Measurements from ENCODE around the gene TNRC18.
"Not testable (repeated sequence)": the region's sequence is repeated elsewhere in the genome, so short reads cannot be mapped to it uniquely, and the experiment has no call there.

Gene TNRC18

DNA sequence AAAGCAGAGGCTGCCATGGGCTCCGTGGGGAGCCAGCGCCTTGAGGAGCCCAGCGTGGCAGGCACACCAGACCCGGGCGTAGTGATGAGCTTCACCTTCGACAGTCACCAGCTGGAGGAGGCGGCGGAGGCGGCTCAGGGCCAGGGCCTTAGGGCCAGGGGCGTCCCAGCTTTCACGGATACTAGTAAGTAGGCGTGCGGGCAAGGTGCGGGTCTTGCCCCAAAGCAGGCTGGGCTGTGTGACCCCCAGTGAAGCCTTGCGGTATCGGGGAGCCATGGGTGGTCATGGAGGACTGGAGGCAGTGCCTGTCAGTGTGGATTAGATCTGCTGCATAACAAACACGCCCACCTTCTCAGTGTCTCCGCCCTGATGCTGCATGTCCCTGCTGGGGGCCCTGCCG is 135.8 kb downstream of the TNRC18 start:
- DNase-seq: no peak

DNA sequence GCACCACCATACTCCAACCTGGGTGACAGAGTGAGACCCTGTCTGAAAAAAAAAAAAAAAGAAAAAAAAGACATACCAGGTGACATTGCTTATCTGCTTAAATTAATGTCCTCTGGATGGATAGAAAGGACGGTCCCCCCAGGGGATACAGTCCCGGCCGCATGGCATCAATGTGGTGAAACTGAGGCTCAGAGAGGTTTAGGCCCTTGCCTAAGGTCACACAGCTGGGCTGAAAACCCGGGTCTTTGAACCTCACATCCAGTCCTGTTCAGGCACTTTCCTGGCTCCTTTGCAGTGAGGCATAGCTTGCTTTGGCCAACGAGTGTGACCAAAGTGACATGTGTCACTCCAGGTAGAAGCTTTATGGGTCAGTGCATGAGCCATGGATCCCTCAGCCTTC is 136.3 kb downstream of the TNRC18 start:
- not testable (repeated sequence) for DNase-seq

DNA sequence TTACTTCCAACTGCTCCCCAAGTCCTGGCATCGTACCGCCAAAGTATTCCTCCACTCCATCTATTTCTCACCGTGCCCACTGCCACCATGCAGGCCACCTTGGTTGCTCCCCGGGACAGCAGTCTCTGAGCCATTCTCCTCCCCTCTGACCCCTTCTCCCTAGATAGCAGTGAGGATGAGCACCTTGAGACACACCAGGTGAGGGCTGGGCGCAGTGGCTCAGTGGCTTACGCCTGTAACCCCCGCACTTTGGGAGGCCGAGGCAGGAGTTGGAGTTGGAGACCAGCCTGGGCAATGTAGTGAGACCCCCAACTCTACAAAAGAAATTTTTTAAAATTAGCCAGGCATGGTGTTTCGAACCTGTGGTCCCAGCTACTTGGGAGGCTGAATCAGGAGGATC is 136.7 kb downstream of the TNRC18 start:
- no peak for DNase-seq

DNA sequence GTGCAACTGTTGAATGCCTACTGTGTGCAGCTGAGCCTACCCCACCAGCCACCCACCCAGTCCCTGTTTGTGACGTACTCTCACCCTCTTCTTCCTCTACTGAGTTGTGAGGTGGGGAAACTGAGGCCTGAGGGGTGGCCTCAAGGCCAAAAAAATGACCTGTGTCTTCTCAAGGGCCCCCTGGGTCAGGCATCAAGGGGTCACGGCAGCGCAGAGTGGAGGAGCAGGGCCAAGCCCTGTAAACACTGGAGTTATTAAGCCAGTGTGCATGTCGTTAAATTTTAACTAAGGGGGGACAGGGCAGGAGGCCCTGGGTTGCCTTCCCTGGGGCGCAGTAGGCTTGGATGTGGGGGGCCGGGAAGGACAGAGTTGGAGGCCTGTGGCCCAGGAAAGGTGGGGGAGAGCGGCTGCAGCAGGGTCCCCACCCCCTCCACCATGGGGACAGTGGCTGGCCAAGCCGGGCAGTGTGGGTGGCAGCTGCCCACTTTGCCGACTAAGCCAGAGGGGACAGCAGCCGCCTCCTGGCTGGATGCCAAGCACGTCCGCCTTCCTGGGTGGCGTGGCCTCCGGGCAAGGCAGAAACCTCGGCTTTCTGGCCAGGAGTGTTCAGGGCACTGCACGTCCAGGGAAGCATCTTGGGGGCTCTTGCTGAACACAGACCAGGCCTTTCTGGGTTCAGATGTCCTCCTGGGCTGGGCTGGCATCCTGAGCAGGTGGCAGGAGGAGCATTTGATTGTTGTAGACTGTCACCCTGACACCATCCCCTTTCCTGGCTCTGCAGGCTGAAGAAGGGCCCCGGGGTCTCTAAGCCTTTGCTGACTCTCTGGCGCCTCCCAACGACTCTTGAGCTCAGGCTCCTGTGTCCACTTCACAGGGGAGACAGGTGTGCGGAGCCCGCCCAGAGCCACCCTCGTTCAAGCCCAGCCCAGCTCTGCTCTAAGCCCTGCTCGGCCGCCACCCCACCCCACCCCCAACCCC is 139.0 kb downstream of the TNRC18 start:
- DNase-seq: no peak

DNA sequence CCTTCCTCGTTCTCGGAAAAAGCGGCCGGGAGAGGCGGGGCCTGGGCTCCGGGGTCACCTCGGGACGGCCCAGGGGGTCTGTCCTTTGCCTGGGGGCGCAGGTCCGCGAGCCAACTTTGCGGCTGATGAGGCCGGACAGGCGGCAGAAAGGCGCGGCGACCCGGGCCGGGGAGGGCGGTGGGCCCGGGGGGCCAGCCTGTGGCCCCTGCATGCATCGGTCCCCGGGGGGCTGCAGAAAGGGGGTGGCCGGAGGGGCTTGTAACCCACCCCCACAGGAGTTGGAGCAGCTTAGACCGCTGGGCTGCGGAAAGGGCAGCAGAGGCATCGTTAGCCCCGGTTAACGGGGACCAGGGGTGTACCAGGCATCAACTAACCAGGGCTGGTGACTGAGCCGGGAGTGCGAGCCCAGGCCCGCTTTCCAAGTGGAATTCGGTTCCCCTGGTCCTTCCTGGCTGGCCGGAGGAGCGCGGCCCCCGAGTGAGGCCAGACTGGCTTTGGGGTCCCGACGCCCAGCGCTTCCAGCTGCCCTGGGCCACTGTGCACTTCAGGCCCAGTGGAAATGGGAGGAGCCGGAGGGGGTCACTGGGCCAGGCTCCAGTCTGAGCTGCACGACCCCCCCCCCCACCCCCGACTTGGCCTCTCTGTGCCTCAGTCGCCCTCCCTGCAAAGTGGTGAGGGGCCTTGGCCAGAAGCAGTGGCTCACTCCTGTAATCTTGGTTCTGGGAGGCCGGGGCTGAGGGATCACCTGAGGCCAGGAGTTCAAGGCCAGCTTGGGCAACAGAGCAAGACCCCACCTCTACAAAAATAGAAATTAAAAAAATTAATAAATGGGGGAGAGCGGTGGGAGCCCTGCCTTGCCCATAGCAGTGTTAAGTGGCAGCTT is 140.0 kb downstream of the TNRC18 start:
- no peak for DNase-seq

DNA sequence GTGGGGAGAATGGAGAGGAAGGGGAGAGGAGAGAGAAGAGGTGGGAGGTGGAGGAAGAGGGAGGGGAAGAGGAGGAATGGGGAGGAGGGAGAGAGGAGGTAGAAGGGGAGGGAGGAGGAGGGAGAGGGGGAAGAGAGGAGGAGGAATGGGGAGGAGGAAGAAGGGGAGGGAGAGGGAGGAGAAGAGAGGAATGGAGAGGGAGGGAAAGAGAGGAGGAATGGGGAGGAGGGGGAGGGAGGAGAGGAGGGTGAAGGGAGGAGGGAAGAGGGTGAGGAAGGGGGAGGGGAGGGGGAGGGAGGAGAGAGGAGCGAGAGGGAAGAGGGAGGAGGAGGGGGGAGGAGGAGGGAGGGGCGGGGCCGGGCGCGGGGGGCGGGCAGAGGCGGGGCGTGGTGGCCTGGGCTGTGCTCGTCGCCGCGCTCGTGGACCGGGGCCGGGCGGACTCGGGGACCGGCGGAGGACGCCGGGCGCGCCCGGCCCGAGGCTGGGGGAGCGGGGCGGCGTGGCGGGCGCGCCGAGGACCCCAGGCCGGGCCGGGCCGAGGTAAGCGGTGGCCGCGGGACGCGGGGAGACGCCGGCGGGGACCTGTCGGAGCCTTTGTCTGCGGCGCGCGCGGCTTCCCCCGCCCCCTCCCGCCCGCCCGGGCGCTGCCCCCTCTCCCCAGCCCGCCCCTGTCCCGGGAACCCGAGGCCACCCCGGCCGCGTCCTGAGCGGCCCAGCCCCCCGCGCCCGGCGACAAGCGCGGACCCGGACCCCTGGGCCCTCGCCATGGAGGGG is 140.9 kb downstream of the TNRC18 start, which contains the start of gene SLC29A4:
TSS of gene SLC29A4 (plus strand) at position 401 of the 774 bp plus-strand sequence. CDS start 4,874 bp downstream, outside the sequence.
- DNase-seq: no peak

DNA sequence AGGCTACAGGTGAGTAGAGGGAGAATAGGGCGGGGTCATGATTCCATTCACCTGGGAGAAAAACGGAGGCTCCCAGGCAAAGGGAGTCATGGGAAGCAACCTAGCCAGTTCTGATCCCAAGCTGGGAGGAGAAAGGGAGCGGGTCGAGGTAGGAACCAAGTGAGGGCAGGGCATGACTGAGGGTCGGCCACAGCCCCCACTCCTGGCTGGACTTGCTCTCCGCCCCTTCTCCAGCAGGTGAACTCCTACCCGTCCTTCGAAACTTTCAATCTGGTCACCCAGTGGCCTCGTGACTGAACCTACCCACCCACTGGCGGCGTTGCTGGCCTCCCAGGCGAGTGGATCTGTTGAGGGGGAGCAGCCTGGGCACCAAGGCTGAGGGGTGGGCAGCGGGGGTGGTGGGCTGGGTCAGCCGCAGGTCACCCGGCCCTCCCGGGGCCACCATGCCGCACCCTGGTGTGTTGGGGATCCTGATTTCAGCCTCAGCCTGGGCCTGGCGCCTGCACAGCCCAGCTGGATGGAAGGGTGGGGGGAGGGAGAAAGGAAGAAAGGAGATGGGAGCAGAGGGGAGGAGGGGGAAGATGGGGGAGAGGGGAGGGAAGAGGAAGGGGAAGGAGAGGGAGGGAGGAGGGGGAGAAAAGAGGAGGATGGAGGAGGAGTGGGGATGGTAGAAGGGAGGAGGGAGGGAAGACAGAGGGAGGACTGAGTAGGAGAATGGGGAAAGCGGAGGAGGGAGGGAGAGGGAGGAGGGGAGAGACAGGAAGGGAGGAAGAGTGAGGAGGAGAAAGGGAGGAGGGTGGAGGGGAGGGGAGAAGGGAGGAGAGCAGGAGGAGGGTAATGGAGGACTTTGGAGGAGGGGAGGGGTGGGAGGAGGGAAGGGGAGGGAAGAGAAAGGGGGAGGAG is 141.8 kb downstream of the TNRC18 start:
- not testable (repeated sequence) for DNase-seq

DNA sequence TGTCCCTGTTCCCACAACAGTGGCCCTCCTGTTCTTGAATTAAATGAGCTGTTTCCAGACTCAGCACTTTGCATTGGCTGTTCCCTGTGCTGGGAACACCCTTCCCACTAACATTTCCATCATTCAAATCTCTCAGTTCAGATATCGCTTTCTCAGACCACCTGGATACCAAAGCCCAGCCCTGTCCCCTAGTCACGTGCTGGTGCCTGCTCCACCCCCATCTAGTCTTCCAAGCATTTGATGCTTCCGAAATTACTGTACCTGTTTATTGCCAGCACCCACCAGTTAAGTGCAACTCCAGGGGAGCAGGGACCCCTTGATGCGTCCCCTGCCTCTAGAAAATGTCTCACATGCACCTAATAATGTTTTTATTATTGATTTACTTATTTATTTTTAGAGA is 143.9 kb downstream of the TNRC18 start:
- DNase-seq: no peak

DNA sequence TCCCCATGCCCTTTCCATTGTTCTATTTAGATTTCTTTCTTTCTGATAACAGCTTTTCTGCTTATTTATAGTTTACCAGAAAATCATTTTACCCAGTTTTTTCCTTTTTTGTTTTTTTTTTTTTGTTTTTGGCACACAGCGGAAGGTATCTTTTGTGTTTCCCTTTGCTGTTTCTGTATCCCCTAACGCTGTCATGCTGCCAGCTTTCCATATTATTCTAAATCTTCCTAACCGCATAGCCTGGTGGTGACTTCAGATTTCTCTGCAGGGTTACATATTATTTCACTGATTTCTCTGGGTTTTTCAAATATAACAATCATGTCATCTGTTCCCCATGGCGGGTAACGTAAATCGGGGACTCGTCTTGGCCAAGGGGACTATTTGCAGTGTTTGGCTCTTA is 144.9 kb downstream of the TNRC18 start:
- DNase-seq: no peak

DNA sequence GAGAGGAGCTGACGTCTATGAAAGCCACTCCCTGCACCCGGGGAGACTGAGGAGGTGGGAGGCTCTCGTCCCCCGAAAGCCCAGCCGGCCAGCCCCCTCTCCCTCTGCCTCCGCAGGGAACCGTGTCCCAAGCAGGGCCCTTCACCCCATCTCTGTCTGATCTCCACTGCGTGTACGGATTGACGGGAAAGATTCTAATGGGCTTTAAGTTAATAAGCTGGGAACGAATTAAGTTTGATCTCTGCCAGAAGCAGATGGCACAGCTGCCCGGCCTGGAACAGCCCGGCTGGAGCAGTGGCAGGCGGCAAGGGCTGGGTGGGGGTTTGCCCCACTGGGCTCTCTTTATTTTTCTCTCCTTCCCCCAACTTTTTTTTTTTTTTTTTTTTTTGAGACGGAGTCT is 147.0 kb downstream of the TNRC18 start:
- DNase-seq: no peak

DNA sequence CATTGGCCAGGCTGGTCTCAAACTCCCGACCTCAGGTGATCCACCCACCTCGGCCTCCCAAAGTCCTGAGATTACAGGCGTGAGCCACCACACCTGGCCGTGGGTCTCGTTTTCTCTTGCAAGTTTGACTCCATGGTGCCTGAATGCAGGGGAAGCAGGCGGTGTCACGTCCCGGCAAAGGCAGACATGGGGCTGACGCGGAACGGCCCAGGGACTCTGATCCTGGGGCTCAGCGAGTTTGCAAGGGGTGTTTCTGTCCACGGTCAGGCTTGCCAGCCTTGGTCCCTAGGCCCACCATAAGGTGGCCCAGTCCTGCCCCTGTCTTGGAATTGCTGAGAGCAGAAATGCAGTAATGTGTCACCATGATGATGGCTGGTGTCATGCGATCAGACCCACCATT is 147.5 kb downstream of the TNRC18 start:
- DNase-seq: not testable (repeated sequence)

DNA sequence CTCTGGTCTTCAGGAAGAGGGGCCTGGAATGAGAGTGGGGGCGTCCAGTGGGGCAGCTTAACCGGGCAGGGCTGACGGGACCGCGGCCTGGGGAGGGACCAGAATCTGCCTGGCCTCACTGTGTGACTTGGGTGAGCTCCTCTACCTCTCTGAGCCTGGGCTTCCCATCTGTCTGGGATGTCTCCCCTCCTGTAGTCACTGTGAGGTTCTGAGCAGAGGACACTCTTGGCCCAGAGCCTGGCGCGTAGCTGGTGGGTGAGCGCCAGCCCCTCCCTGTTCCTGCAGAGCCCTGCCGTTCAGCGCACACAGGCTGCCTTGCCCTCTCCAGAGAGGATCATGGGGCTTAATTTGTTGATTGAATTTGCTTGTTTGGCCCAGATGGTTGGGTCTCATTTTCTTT is 148.1 kb downstream of the TNRC18 start:
- DNase-seq: not testable (repeated sequence)

DNA sequence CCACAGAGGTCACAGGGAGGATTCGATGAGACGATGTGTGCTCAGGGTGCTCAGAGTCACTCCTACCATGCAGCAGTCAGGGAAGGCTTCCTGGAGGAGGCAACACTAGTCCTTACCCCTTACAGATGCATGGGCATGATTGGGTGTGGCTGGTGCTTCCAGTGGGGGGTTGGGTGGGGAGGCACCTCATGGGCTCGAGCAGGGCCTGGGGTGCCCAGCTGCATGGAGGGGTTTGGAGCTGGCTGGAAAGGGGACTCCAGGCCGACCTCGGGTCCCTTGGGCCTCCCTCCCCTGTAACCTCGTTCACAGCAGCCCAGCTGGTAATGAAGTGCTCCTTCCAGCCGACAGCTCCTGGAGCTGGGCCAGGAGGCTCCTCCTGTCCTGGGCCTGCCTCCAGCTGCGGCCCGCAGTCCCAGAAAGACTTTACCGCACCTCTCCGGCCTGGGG is 148.6 kb downstream of the TNRC18 start:
- DNase-seq: not testable (repeated sequence)

DNA sequence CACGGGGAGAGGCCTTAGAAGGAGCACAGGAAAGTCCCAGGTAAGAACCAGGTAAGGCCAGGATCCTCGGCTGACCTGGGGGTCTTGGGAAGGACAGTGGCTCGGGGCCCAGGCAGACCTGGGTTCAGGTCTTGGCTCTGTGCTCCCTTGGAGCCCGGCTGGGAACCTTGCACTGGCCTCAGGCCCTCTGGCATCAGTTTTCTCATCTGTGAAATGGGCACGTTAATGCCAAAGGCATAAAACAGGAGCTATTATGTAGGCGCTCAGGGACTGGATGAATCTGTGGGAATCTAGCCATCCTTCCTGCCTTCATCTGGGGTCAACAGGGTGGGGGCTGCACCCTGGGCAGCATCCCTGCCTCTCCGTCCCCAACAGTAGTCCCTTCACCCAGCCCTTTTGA is 149.2 kb downstream of the TNRC18 start:
- no peak for DNase-seq

DNA sequence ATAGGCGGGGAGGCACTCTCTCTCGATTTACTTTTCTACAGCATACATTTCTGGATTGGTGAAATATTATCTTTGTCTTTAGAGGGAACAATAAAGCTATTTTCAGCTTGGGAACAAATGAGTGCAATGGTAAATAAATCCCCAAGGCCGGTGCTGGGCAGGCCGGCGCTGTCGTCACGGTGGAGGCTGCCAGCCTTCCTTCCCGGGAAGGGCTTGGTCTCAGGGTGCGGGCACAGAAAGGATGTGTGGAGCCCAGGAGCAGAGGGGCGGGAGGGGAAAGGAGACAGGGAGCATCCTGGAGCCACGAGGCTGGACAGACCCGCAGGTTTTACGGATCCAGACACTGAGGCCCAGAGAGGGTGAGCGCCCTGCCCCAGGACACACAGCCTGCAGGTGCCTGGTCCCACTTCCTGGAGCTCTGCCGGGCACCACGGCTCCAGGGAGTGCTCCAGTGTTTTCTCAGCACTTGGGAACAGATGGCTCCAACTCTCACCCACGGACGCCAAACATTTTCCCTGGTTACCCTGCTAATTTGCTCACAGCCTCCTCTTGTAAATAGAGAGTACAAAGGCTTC is 149.7 kb downstream of the TNRC18 start:
- not testable (repeated sequence) for DNase-seq

DNA sequence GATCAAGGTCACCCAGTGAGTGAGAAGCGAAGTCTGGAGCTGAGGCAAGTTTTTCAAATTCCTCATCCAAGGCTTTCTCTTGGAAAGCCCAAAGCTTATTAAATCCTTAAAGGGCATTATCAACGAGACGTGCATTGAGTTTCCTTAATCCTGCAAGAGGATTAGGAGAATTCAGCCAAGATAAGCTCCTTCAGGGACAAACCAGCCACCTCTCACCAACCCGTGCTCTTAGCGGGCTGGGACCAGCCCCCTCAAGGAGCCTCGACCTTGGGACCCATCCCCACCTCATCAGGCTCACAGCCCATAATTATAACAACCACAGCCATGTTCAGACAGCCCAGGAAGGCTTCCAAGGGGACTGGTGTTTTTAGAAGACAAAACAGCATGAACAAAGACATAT is 152.8 kb downstream of the TNRC18 start:
- no peak for DNase-seq

DNA sequence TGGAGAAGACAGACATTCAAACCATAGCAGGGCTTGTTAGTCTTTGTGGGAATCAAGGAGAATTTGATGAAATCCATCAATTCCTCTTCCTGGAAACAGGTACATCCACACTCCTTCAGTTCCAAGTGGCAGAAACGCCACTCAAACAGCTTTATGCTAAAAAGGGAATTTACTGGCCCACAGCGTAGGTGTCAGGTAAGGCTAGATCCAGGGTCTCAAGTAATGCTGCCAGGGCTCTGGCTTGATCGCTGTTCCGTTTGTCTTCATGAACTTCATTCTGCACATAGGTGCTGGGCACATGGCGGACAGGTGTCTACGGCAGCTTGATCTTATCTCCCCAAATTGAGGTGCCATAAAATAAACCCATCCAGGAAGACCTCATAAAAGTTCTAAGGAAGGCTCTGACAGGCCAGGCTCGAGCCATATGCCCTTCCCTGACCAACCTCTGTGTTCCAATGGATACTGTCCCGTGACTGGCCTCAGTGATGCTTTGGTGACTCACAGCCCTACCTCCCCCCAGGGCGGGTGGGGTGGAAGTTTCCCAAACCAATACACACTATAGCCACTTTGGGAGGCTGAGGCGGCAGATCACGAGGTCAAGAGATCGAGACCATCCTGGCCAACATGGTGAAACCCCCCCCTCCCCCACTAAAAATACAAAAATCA is 153.5 kb downstream of the TNRC18 start:
- not testable (repeated sequence) for DNase-seq

DNA sequence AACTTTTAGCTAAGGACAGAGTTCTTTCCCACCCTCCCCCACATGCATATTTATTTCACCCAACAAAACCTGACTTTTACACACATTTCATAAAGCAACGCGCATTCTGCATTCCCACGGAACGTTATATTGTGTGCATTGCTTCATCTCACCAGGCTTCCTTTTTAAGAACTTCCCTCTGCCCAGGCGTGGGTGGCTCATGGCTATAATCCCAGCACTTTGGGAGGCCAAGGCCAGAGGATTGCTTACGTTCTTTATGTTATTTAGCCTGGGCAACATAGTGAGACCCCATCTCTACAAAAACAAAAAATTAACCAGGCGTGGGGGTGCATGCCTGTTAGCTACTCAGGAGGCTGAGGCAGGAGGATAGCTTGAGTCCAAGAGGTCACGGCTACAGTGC is 155.8 kb downstream of the TNRC18 start:
- DNase-seq: not testable (repeated sequence)

DNA sequence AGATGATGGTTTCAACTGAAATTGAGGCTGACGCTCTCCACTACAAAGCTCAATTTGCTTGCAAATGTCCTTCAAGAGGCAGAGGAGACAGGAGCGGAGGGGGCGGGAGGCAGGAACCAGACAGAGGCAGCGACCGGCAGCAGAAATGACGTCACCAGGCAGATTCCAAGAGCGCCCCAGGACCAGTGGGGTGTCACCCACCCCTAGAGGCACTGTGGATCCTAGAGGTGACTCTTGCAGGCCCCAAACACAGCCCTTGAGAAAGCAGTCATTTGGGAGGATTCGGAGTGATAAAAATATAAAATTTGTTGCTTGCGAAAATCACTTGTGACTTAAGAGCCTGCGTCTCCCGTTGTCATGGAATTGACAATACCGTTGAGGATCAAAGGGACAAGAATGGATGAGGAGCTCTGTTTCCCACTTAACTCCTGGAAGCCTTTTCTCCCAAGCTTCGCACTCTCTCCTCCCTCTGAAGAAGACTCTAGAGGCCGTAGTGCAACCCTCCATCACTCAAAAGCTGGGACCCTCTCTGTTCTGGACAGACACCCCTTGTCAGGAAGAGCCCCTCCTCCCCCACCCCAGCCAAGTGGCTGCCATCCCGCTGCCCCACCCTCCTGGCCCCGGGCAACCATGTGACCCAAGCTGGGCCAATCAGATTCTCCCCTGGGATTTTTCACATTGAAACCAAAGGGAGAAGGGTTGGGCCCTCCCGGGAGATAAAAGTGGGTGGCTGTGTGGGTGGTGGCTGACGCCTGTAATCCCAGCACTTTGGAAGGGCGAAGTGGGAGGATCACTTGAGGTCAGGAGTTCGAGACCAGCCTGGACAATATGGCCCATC is 157.2 kb downstream of the TNRC18 start:
- no peak for DNase-seq
